ENCODE data around the gene S1PR5.

DNA sequence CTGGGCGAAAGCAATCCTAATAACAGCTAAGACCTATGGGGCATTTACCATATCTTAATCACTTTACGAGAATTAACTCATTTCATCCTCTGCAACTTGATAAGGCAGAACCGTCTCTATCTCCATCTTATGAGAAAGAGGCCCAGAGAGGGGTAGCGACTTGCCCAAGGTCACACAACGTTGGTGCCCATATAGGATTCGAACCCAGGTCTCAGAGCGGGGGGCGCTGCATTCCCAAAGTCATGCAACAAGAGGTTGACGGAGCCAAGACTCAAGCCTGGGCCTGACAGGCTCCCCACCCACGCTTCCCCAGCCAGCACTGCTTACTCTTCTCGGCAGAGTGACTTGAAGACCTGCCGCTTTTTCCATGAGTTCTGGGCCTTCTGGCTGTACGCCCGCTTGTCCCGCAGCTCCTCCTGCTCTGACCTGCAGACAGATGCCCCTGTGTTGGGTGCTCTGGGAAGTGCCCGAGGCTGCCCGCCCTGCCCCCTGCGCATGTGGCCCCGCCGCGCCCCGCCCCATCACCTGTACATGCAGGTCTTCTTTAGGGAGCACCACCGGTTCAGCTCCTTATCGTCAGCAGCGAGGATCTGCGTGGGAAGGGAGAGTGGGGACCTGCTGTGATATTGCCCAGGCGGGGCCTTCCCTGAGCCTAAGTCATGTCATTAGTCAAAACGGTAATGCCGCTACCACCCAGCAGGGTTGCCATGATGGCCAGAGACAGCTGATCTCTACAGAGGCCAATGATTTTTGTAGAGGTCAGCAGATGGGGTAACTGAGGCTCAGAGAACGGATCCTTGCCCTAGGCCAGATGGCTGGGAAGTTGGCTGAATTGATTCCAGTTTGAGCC lies 37.7 kb upstream of the S1PR5 start:
- no peak for TF ChIP-seq CREB1 (CRISPR knock-in tag; IDR thresholded peaks at IDR 0.05; ENCODE audit: low read depth)
- TF ChIP-seq, protein P1, sequence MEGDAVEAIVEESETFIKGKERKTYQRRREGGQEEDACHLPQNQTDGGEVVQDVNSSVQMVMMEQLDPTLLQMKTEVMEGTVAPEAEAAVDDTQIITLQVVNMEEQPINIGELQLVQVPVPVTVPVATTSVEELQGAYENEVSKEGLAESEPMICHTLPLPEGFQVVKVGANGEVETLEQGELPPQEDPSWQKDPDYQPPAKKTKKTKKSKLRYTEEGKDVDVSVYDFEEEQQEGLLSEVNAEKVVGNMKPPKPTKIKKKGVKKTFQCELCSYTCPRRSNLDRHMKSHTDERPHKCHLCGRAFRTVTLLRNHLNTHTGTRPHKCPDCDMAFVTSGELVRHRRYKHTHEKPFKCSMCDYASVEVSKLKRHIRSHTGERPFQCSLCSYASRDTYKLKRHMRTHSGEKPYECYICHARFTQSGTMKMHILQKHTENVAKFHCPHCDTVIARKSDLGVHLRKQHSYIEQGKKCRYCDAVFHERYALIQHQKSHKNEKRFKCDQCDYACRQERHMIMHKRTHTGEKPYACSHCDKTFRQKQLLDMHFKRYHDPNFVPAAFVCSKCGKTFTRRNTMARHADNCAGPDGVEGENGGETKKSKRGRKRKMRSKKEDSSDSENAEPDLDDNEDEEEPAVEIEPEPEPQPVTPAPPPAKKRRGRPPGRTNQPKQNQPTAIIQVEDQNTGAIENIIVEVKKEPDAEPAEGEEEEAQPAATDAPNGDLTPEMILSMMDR (conservative IDR thresholded peaks at IDR 0.05; ENCODE audit: low read depth in 2 of 2), result no peak
- TF ChIP-seq POLR2AphosphoS5 (IDR thresholded peaks at IDR 0.05; ENCODE audit: low read depth), result no peak
- TF ChIP-seq, protein P2, sequence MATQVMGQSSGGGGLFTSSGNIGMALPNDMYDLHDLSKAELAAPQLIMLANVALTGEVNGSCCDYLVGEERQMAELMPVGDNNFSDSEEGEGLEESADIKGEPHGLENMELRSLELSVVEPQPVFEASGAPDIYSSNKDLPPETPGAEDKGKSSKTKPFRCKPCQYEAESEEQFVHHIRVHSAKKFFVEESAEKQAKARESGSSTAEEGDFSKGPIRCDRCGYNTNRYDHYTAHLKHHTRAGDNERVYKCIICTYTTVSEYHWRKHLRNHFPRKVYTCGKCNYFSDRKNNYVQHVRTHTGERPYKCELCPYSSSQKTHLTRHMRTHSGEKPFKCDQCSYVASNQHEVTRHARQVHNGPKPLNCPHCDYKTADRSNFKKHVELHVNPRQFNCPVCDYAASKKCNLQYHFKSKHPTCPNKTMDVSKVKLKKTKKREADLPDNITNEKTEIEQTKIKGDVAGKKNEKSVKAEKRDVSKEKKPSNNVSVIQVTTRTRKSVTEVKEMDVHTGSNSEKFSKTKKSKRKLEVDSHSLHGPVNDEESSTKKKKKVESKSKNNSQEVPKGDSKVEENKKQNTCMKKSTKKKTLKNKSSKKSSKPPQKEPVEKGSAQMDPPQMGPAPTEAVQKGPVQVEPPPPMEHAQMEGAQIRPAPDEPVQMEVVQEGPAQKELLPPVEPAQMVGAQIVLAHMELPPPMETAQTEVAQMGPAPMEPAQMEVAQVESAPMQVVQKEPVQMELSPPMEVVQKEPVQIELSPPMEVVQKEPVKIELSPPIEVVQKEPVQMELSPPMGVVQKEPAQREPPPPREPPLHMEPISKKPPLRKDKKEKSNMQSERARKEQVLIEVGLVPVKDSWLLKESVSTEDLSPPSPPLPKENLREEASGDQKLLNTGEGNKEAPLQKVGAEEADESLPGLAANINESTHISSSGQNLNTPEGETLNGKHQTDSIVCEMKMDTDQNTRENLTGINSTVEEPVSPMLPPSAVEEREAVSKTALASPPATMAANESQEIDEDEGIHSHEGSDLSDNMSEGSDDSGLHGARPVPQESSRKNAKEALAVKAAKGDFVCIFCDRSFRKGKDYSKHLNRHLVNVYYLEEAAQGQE (IDR thresholded peaks at IDR 0.05; ENCODE audit: unreplicated experiment), result no peak
- no peak for TF ChIP-seq EZH2 (IDR thresholded peaks at IDR 0.05; ENCODE audit: low read depth, unreplicated experiment)
- no peak for TF ChIP-seq EZH2phosphoT487 (IDR thresholded peaks at IDR 0.05; ENCODE audit: unreplicated experiment)
